PFSK-1 (cell line): ENCODE results near the gene CCAR1.

Experiments
- POLR2AphosphoS5 ChIP-seq: IDR thresholded peaks from 2 replicates; pipeline ENCODE4 v1.6.1; 2012; ENCODE audit warnings: low read depth, mild to moderate bottlenecking, control low read depth, low read length, moderate library complexity
- SIN3A ChIP-seq: IDR thresholded peaks from 2 replicates; pipeline ENCODE4 v1.6.1; 2012; ENCODE audit warnings: mild to moderate bottlenecking, low read length, moderate library complexity, borderline replicate concordance; ENCODE audit not compliant: insufficient read depth
- TAF1 ChIP-seq: IDR thresholded peaks from 2 replicates; pipeline ENCODE4 v1.6.1; 2012; ENCODE audit warnings: low read length, control low read depth, borderline replicate concordance; ENCODE audit not compliant: insufficient read depth
- TF ChIP-seq, protein P1 (sequence below), 2 experiments: IDR thresholded peaks; 2 replicates each; pipeline versions ENCODE4 v1.6.1 to v1.8.0; 2011 to 2012; ENCODE audit warnings: low read depth in 2 of 2, low read length in 2 of 2, control low read depth in 1 of 2, inconsistent platforms in 1 of 2, mild to moderate bottlenecking in 1 of 2, moderate library complexity in 1 of 2; ENCODE audit not compliant: insufficient read depth in 1 of 2

DNA sequence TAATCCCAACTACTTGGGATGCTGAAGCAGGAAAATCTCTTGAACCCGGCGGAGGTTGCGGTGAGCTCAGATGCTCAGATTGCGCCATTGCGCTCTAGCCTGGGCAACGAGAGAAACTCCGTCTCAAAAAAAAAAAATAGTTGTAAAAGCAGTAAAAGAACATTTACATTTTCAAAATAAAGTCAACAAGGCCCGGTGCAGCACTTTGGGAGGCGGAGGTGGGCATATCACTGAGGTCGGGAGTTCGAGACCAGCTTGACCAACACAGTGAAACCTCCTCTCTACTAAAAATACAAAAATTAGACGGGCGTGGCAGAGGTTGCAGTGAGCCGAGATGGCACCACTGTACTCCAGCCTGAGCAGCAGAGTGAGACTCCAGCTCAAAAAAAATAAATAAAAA lies 4.0 kb downstream of the CCAR1 start:
- TF ChIP-seq, protein P1, sequence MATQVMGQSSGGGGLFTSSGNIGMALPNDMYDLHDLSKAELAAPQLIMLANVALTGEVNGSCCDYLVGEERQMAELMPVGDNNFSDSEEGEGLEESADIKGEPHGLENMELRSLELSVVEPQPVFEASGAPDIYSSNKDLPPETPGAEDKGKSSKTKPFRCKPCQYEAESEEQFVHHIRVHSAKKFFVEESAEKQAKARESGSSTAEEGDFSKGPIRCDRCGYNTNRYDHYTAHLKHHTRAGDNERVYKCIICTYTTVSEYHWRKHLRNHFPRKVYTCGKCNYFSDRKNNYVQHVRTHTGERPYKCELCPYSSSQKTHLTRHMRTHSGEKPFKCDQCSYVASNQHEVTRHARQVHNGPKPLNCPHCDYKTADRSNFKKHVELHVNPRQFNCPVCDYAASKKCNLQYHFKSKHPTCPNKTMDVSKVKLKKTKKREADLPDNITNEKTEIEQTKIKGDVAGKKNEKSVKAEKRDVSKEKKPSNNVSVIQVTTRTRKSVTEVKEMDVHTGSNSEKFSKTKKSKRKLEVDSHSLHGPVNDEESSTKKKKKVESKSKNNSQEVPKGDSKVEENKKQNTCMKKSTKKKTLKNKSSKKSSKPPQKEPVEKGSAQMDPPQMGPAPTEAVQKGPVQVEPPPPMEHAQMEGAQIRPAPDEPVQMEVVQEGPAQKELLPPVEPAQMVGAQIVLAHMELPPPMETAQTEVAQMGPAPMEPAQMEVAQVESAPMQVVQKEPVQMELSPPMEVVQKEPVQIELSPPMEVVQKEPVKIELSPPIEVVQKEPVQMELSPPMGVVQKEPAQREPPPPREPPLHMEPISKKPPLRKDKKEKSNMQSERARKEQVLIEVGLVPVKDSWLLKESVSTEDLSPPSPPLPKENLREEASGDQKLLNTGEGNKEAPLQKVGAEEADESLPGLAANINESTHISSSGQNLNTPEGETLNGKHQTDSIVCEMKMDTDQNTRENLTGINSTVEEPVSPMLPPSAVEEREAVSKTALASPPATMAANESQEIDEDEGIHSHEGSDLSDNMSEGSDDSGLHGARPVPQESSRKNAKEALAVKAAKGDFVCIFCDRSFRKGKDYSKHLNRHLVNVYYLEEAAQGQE (IDR thresholded peaks at IDR 0.05; ENCODE audit: insufficient read depth in 1 of 2, low read depth in 2 of 2, low read length in 2 of 2): no peak
- TF ChIP-seq SIN3A (no peak), TAF1 (no peak), POLR2AphosphoS5 (no peak)
